ENCODE results near the gene RGS4.

- TF ChIP-seq CTCF (IDR thresholded peaks at IDR 0.05; ENCODE audit: poor library complexity) (no peak), EZH2 (IDR thresholded peaks at IDR 0.05; ENCODE audit: borderline replicate concordance) (no peak), EZH2phosphoT487 (IDR thresholded peaks at IDR 0.05; ENCODE audit: low read depth, severe bottlenecking, unreplicated experiment) (no peak)
Observed at GRCh38 chr1:163054181-163054591, 15.0 kb upstream of the RGS4 start.
